Neuron (in vitro differentiated cells): Measurements from ENCODE around the gene ABHD4.

ENCODE experiments used
- H2AFZ ChIP-seq: one replicate; pipeline ENCODE4 v1.6.1; 2013; ENCODE audit warnings: low read depth, mild to moderate bottlenecking, inconsistent platforms, low read length, moderate library complexity
- H3K27me3 ChIP-seq: one replicate; pipeline ENCODE4 v1.6.1; 2013; ENCODE audit warnings: low read length; ENCODE audit not compliant: insufficient read depth
- H3K36me3 ChIP-seq: one replicate; pipeline ENCODE4 v1.6.1; 2013; ENCODE audit warnings: low read length; ENCODE audit not compliant: insufficient read depth
- H3K4me1 ChIP-seq: one replicate; pipeline ENCODE4 v1.6.1; 2013; ENCODE audit warnings: low read length; ENCODE audit not compliant: insufficient read depth
- H3K4me3 ChIP-seq: 2 replicates; pipeline ENCODE4 v1.5.1; 2013; ENCODE audit warnings: mild to moderate bottlenecking, low read length, moderate library complexity
- H3K9me3 ChIP-seq: one replicate; pipeline ENCODE4 v1.6.1; 2013; ENCODE audit warnings: low read length

ABHD4 gene

GRCh38 chr14:22567437-22567836 lies 30.7 kb upstream of the ABHD4 start:
- Histone ChIP-seq H3K27me3 (no peaks in the 10 kb centered on the region), H3K9me3 (no peaks in the 10 kb centered on the region), H3K4me1 (peaks cover 4% of the 10 kb centered on the region), H3K4me3 (no peak overlapping the region), H3K36me3 (peaks cover 45% of the 10 kb centered on the region), H2AFZ (no peak overlapping the region)

- Histone ChIP-seq H3K9me3 (no peaks in the 10 kb centered on the region), H2AFZ (no peak overlapping the region), H3K36me3 (peaks cover 53% of the 10 kb centered on the region)
Measured at GRCh38 chr14:22569106-22569736, 28.9 kb upstream of the ABHD4 start.

GRCh38 chr14:22569737-22570131 lies 28.4 kb upstream of the ABHD4 start:
- peaks cover 4% of the 10 kb centered on the region for H3K4me1 ChIP-seq
- H3K36me3 ChIP-seq = peaks cover 53% of the 10 kb centered on the region
- no peak overlapping the region for H2AFZ ChIP-seq
- H3K4me3 ChIP-seq = no peak overlapping the region
- H3K27me3 ChIP-seq = no peaks in the 10 kb centered on the region
- H3K9me3 ChIP-seq = no peaks in the 10 kb centered on the region

More at GRCh38 chr14:22569106-22569736, 28.9 kb upstream of the ABHD4 start:
- Histone ChIP-seq H3K4me1 (peaks cover 4% of the 10 kb centered on the region), H3K27me3 (no peaks in the 10 kb centered on the region), H3K4me3 (no peak overlapping the region)

DNA sequence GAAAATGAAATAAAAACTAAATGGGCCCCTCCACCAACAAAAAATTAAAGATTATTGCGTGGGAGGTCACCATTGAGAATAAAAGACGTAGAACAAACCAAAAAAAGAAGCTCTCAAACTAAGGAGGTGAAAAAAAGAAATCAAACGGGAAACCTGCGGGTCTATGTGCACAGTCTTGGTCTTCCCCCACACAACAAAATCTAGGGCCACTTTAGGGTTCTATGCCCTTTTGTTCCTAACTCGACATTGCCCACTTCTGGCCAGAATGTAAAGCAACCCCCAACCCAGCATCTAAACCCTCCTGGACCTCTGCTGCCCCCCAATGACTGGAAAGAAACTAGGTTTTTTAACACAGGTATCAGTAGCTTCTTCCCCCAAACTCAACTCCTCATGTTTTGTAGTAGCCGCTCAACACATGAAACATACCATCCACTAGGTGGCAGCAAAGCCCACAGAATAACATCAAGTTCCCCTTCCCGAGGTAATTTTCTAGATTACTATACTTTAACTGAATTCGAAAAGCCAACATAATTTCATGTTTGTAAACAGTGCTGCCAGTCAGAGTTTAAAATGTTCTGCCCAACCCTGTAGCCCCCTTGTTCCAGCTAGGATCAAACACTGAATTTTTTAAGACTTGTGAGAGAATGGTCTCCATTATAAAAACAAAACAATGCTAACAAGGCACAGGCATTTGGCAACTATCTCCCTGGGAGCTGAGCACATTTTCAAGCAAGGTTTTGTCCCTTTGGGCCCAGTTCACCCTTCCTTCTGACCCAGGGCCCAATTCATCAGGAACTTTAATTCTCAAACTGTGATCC lies 27.8 kb upstream of the ABHD4 start:
- Histone ChIP-seq H3K27me3 (no peaks in the 10 kb centered on the region), H3K36me3 (peaks cover 49% of the 10 kb centered on the region), H3K9me3 (no peaks in the 10 kb centered on the region), H3K4me1 (peaks cover 4% of the 10 kb centered on the region), H3K4me3 (no peak overlapping the region), H2AFZ (no peak overlapping the region)

- Histone ChIP-seq H3K4me3 (no peak overlapping the region), H3K36me3 (peaks cover 39% of the 10 kb centered on the region), H2AFZ (no peak overlapping the region), H3K27me3 (no peaks in the 10 kb centered on the region), H3K9me3 (no peaks in the 10 kb centered on the region), H3K4me1 (peaks cover 4% of the 10 kb centered on the region)
Measured at GRCh38 chr14:22572562-22573058, 25.5 kb upstream of the ABHD4 start.

GRCh38 chr14:22573804-22574203 lies 24.3 kb upstream of the ABHD4 start:
- no peak overlapping the region for H2AFZ ChIP-seq
- peaks cover 37% of the 10 kb centered on the region for H3K36me3 ChIP-seq
- H3K4me3 ChIP-seq = no peak overlapping the region
- H3K27me3 ChIP-seq = no peaks in the 10 kb centered on the region
- no peaks in the 10 kb centered on the region for H3K9me3 ChIP-seq
- H3K4me1 ChIP-seq = peaks cover 4% of the 10 kb centered on the region

- Histone ChIP-seq H3K4me3 (no peak overlapping the region), H2AFZ (no peak overlapping the region), H3K27me3 (no peaks in the 10 kb centered on the region), H3K36me3 (peaks cover 30% of the 10 kb centered on the region), H3K9me3 (no peaks in the 10 kb centered on the region), H3K4me1 (peaks cover 11% of the 10 kb centered on the region)
Measured at GRCh38 chr14:22577334-22577908, 20.7 kb upstream of the ABHD4 start.

DNA sequence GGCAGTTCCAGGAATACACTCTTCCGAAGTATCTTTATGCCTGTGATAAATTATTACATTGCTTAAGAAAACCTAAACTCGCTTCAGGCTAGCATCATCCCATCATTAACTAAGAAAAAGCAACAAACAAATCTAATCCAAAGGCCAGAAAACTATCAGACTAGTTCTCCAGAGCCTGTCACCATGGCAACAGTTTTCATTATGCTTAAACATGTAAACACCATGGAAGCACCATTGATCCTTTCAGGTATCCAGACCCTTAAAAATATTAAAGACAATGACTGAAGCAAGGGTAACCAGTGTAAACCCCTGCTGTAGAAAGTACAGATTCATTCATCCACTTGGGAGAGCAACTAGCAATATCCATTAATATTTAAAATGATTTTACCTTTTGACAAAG lies 18.9 kb upstream of the ABHD4 start:
- H3K4me1 ChIP-seq = peaks cover 11% of the 10 kb centered on the region
- no peak overlapping the region for H2AFZ ChIP-seq
- no peaks in the 10 kb centered on the region for H3K27me3 ChIP-seq
- no peak overlapping the region for H3K4me3 ChIP-seq
- peaks cover 1% of the 10 kb centered on the region for H3K9me3 ChIP-seq
- peaks cover 22% of the 10 kb centered on the region for H3K36me3 ChIP-seq

DNA sequence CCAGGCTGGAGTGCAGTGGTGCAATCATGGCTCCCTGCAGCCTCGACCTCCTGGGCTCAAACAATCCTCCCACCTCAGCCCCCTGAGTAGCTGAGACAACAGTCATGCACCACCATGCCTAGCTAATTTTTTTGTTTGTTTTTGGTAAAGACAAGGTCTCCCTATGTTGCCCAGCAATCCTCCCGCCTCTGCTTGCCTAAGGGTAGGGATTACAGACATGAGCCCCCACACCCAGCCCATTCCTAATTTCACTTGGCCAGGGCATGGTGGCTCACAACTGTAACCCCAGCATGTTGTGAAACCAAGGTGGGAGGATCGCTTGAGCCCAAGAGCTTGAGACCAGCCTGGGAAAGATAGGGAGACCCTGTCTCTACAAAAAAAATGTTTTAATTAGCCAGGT lies 18.2 kb upstream of the ABHD4 start:
- Histone ChIP-seq H3K9me3 (peaks cover 2% of the 10 kb centered on the region), H3K36me3 (peaks cover 15% of the 10 kb centered on the region), H3K27me3 (no peaks in the 10 kb centered on the region), H3K4me3 (no peak overlapping the region), H3K4me1 (peaks cover 11% of the 10 kb centered on the region), H2AFZ (no peak overlapping the region)

- peaks cover 14% of the 10 kb centered on the region for H3K36me3 ChIP-seq
Measured at GRCh38 chr14:22580625-22581024, 17.5 kb upstream of the ABHD4 start.

GRCh38 chr14:22583994-22584393 lies 14.1 kb upstream of the ABHD4 start:
- H2AFZ ChIP-seq = no peak overlapping the region
- H3K36me3 ChIP-seq = peaks cover 17% of the 10 kb centered on the region
- no peaks in the 10 kb centered on the region for H3K27me3 ChIP-seq
- peaks cover 23% of the 10 kb centered on the region for H3K4me1 ChIP-seq
- H3K4me3 ChIP-seq = no peak overlapping the region
- H3K9me3 ChIP-seq = peaks cover 2% of the 10 kb centered on the region

More at GRCh38 chr14:22580625-22581024, 17.5 kb upstream of the ABHD4 start:
- peaks cover 2% of the 10 kb centered on the region for H3K9me3 ChIP-seq
- H3K4me1 ChIP-seq = peaks cover 11% of the 10 kb centered on the region
- no peak overlapping the region for H3K4me3 ChIP-seq
- no peak overlapping the region for H2AFZ ChIP-seq
- no peaks in the 10 kb centered on the region for H3K27me3 ChIP-seq

GRCh38 chr14:22587247-22587646 lies 10.9 kb upstream of the ABHD4 start:
- peaks cover 17% of the 10 kb centered on the region for H3K4me1 ChIP-seq
- H3K36me3 ChIP-seq = peaks cover 14% of the 10 kb centered on the region
- no peak overlapping the region for H3K4me3 ChIP-seq
- no peaks in the 10 kb centered on the region for H3K27me3 ChIP-seq
- H3K9me3 ChIP-seq = peaks cover 2% of the 10 kb centered on the region
- no peak overlapping the region for H2AFZ ChIP-seq
